C4-2B (cell line): ENCODE results near the gene NUMB.

ENCODE experiments used
- ZFX ChIP-seq: fragments of 450-650 bp; IDR thresholded peaks from 2 replicates; pipeline ENCODE4 v1.6.1; 2017
- TF ChIP-seq, protein P1 (sequence below): fragments of 450-650 bp; conservative IDR thresholded peaks from 2 replicates; pipeline ENCODE4 v1.5.1; 2017; ENCODE audit warnings: mild to moderate bottlenecking

- TF ChIP-seq, protein P1, sequence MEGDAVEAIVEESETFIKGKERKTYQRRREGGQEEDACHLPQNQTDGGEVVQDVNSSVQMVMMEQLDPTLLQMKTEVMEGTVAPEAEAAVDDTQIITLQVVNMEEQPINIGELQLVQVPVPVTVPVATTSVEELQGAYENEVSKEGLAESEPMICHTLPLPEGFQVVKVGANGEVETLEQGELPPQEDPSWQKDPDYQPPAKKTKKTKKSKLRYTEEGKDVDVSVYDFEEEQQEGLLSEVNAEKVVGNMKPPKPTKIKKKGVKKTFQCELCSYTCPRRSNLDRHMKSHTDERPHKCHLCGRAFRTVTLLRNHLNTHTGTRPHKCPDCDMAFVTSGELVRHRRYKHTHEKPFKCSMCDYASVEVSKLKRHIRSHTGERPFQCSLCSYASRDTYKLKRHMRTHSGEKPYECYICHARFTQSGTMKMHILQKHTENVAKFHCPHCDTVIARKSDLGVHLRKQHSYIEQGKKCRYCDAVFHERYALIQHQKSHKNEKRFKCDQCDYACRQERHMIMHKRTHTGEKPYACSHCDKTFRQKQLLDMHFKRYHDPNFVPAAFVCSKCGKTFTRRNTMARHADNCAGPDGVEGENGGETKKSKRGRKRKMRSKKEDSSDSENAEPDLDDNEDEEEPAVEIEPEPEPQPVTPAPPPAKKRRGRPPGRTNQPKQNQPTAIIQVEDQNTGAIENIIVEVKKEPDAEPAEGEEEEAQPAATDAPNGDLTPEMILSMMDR = no peak
- TF ChIP-seq ZFX = no peak
These were observed 205.1 kb downstream of the NUMB start for GRCh38 chr14:73253323-73253610.
